ENCODE results near the gene GFI1B. TPM values are rescaled to one million over a fixed set of nuclear protein-coding genes. Genes with fewer than 3 reads are reported as not detected.

GFI1B gene
- total RNA-seq, 4 donors from 2014 or later = not detected

DNA sequence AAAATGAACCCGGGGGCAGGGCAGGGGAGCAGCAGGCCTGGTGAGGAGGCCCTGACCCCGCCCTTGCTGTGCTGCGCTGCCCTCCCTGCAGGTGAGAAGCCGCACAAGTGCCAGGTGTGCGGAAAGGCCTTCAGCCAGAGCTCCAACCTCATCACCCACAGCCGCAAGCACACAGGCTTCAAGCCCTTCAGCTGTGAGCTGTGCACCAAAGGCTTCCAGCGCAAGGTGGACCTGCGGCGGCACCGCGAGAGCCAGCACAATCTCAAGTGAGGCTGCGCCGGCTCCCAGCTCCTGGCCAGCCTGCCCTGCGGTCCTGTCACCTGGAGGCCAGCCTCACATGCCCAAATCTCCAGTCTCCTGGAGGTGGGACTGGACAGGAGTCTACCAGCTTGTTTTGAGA is 12.3 kb downstream of the GFI1B start:
- Histone ChIP-seq H3K27me3 (peaks cover 0 to 46% of the 10 kb centered on the region in 2 donors), H3K9me3 (no peaks in the 10 kb centered on the region), H3K36me3 (no peaks in the 10 kb centered on the region), H3K27ac (no peak overlapping the region), H3K4me1 (peaks cover 0 to 6% (median 4%) of the 10 kb centered on the region in 4 donors), H3K4me3 (no peak overlapping the region)
- no peak for DNase-seq (ENCODE audit: low spot score in 2 of 2)
- TF ChIP-seq, protein P1, sequence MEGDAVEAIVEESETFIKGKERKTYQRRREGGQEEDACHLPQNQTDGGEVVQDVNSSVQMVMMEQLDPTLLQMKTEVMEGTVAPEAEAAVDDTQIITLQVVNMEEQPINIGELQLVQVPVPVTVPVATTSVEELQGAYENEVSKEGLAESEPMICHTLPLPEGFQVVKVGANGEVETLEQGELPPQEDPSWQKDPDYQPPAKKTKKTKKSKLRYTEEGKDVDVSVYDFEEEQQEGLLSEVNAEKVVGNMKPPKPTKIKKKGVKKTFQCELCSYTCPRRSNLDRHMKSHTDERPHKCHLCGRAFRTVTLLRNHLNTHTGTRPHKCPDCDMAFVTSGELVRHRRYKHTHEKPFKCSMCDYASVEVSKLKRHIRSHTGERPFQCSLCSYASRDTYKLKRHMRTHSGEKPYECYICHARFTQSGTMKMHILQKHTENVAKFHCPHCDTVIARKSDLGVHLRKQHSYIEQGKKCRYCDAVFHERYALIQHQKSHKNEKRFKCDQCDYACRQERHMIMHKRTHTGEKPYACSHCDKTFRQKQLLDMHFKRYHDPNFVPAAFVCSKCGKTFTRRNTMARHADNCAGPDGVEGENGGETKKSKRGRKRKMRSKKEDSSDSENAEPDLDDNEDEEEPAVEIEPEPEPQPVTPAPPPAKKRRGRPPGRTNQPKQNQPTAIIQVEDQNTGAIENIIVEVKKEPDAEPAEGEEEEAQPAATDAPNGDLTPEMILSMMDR (IDR thresholded peaks at IDR 0.05) = no peak
- TF ChIP-seq POLR2A (IDR thresholded peaks at IDR 0.05) (no peak), EP300 (IDR thresholded peaks at IDR 0.05) (no peak)
- WGBS, 2 donors = 89 to 92% methylated on average over 14 of the region's 14 CpGs

DNA sequence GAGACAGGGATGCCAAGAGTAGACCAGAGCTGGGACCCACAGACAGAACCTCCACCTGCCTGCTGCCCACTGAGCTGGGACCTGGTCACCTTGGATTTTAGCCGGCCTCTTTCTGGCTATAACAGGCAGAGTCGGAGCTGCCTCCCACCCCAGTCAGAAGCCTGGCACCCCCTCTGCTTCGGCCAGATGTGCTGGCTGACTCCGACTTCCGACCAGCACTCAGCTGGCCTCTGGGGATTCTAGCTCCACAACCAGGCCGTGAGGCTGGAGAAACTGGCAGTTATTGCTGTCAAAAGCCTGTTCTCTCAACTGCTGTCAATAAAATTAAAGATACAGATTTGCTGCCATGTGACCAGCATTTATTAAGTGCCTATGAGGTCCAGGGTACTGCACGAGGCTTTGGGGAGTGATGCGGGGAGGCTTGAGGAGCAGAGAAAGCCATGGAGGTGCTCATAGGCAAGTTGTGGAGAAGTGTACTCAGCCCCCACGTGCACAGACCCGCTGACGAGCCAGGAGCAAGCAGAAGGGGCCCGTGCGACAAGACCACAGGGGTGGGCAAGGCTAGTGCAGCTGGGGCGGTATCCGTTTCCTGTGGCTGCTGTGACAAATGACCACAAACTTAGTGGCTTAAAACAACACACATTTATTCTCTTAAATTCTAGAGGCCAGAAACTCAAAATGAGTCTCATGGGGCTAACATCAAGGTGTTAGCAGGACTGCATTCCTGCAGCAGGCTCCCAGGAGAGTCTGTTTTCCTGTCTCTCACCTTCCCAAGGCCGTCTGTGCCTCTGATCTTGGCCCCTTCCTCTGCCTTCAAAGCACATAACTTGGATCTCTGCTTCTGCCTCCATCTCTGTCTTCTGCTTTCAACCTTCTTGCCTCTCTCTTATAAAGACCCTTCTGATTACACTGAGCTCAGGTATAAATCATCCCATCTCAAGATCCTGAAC is 13.1 kb downstream of the GFI1B start:
- WGBS, 2 donors = 26 to 36% methylated on average over 15 to 16 of the region's 16 CpGs
- no peak for DNase-seq (ENCODE audit: low spot score in 2 of 2)
- Histone ChIP-seq H3K4me1 (peaks cover 0 to 6% (median 4%) of the 10 kb centered on the region in 4 donors), H3K27me3 (peaks cover 0 to 49% of the 10 kb centered on the region in 2 donors), H3K36me3 (no peaks in the 10 kb centered on the region), H3K4me3 (no peak overlapping the region), H3K27ac (no peak overlapping the region), H3K9me3 (no peaks in the 10 kb centered on the region)
- no peak for TF ChIP-seq EP300 (IDR thresholded peaks at IDR 0.05)
- TF ChIP-seq POLR2A (IDR thresholded peaks at IDR 0.05) = no peak
- TF ChIP-seq, protein P1 (IDR thresholded peaks at IDR 0.05) = no peak

DNA sequence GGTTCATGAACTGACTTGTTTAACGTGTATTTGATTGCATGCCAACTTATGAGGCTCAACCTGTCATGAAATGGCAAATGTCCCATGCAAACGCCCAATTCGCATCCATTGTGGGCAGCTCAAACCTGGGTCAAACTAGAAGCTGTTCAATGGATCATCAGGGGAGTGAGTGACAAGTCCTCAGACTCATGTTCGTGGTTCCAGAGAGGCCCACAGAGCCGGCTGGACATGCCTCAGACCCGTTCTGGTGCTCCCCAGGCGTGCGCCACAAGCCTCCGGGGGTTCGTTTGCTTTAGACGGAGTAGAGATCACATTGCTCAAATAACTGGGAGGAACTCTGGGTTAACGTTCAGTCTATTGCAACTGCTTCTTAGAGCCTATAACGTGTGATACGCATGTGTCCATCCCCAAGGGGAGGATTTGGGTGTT is 15.0 kb downstream of the GFI1B start:
- 57 to 58% methylated on average over 14 of the region's 14 CpGs for WGBS, 2 donors
- Histone ChIP-seq H3K4me3 (no peak overlapping the region), H3K27ac (no peak overlapping the region), H3K9me3 (no peaks in the 10 kb centered on the region), H3K4me1 (peaks cover 0 to 6% (median 4%) of the 10 kb centered on the region in 4 donors), H3K27me3 (peaks cover 0 to 43% of the 10 kb centered on the region in 2 donors), H3K36me3 (no peaks in the 10 kb centered on the region)
- TF ChIP-seq, protein P1 (IDR thresholded peaks at IDR 0.05) = no peak
- TF ChIP-seq EP300 (IDR thresholded peaks at IDR 0.05) (no peak), POLR2A (IDR thresholded peaks at IDR 0.05) (no peak)
- no peak for DNase-seq (ENCODE audit: low spot score in 2 of 2)

DNA sequence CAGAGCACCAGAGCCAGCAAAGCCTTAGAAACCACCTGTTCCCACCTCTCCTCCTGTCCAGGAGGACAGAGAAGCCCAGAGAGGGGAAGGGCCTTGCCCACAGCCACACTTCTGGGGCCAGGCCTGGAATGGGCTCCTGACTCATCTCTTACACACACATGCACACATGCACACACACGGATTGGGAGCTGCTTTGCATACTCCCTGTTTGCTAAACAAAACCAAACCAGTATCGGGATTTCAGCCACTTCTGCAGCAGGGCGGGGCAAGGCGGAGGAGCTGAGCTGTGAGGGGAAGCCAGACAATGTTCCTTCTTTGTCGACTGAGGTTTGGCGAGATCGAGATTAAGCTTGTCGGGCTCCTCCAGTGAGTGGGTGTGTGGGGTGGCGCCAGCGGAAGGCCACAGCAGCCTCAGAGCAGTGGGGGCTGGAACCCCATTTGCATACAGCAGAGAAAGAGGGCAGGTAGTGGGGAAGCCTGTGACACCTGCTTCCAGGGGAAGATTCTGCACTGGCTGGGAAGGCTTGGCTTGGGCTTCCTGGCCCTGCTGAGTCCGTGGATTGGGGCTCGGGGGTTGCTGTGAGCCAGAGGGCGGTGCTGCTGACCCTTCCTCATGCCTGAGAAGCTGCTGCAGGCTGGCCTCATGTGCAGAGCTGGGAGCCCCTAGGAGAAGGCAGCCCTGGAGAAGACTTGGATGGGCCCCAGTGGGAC is 16.1 kb downstream of the GFI1B start:
- no peak overlapping the region for H3K27ac ChIP-seq
- DNase-seq (ENCODE audit: low spot score in 2 of 2) = no peak
- H3K4me1 ChIP-seq = peaks cover 0 to 6% (median 4%) of the 10 kb centered on the region in 4 donors
- WGBS, 2 donors = 14 to 19% methylated on average over 13 of the region's 13 CpGs
- no peak overlapping the region for H3K4me3 ChIP-seq
- no peaks in the 10 kb centered on the region for H3K9me3 ChIP-seq
- no peaks in the 10 kb centered on the region for H3K36me3 ChIP-seq
- TF ChIP-seq POLR2A (IDR thresholded peaks at IDR 0.05) (no peak), EP300 (IDR thresholded peaks at IDR 0.05) (no peak)
- H3K27me3 ChIP-seq = peaks cover 0 to 39% of the 10 kb centered on the region in 2 donors

DNA sequence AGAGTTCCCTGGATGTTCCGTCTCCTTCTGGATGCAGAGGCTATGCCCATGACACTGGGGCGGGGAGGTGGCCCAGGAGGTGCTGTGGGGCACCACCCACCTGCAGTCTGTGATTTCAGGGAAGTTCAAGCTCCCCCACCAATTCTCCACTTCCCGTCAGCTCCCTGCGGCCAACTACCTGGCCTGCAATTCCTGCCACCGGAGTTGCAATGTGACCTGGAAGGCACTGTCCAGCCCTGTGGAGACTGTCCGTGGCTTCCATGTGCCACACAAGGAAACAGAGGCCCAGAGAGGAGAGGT is 16.6 kb downstream of the GFI1B start:
- Histone ChIP-seq H3K27ac (no peak overlapping the region), H3K36me3 (no peaks in the 10 kb centered on the region), H3K27me3 (peaks cover 0 to 39% of the 10 kb centered on the region in 2 donors), H3K4me1 (peaks cover 0 to 6% (median 4%) of the 10 kb centered on the region in 4 donors), H3K9me3 (no peaks in the 10 kb centered on the region), H3K4me3 (no peak overlapping the region)
- no peak for DNase-seq (ENCODE audit: low spot score in 2 of 2)
- WGBS, 2 donors = 89 to 90% methylated on average over 6 of the region's 6 CpGs
- TF ChIP-seq, protein P1 (IDR thresholded peaks at IDR 0.05) = no peak
- TF ChIP-seq EP300 (IDR thresholded peaks at IDR 0.05) (no peak), POLR2A (IDR thresholded peaks at IDR 0.05) (no peak)
